ENCODE results near the gene ALG14.
A peak's percentile ranks its signal among the peaks of the same experiment; 100 is the strongest.

The ALG14 gene

DNA sequence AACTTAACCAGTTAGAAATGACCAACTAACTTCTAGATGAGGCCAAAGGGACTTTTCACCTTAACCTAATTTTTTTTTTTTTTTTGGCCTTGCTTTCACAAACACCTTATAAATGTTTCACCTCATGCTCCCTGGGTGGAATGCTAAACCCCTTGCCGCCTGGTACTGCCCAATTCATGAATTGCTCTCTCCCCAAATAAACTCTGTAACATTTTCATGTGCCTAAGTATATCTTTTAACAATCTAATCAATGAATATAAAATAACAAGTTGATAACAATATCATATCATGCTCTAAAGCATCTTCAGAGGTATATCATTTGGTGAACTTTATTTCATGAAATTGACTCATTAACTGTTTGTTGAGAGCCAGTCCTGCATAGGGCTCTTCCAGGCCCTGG, 134.9 kb downstream of the ALG14 start:
- no peak overlapping the region for H3K27ac ChIP-seq

GRCh38 chr1:94936861-94937620, 135.7 kb downstream of the ALG14 start:
- DNase-seq (ENCODE audit: low read depth, low spot score) = no peak
- H3K27ac ChIP-seq = no peak overlapping the region

More for the DNA sequence above, 134.9 kb downstream of the ALG14 start:
- DNase-seq (ENCODE audit: low read depth, low spot score) = no peak

- H3K27ac ChIP-seq = no peak overlapping the region
- DNase-seq (ENCODE audit: low read depth, low spot score) = no peak
These were observed 137.3 kb downstream of the ALG14 start for GRCh38 chr1:94935476-94935875.

GRCh38 chr1:94935034-94935433, 137.7 kb downstream of the ALG14 start:
- DNase-seq (ENCODE audit: low read depth, low spot score) = no peak
- H3K27ac ChIP-seq = no peak overlapping the region

- no peak overlapping the region for H3K27ac ChIP-seq
- no peak for DNase-seq (ENCODE audit: low read depth, low spot score)
These were observed 138.2 kb downstream of the ALG14 start for GRCh38 chr1:94934551-94934950.

DNA sequence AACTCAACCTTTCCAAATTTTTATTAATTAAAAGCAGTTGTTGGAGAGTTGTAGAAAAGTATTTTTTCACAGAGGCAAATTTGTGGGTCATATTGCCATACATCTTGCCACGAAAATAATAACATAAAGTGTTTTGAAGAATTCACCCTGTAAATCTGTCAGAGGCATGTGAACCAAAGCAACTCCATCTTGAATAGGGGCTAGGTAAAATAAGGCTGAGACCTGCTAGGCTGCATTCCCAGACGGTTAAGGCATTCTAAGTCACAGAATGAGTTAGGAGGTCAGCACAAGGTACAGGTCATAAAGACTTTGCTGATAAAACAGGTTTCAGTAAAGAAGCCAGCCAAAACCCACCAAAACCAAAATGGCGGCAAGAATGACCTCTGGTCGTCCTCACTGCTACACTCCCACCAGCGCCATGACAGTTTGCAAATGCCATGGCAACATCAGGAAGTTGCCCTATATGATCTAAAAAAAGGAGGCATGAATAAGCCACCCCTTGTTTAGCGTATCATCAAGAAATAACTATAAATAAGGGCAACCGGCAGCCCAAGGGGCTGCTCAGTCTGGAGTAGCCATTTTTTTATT, 141.4 kb downstream of the ALG14 start:
- DNase-seq (ENCODE audit: low read depth, low spot score) = no peak
- H3K27ac ChIP-seq = no peak overlapping the region

- DNase-seq (ENCODE audit: low read depth, low spot score) = no peak
- H3K27ac ChIP-seq = no peak overlapping the region
These were observed 143.2 kb downstream of the ALG14 start for GRCh38 chr1:94929351-94930217.

- DNase-seq (ENCODE audit: low read depth, low spot score) = no peak
- no peak overlapping the region for H3K27ac ChIP-seq
These were observed 144.3 kb downstream of the ALG14 start for GRCh38 chr1:94928293-94928939.

DNA sequence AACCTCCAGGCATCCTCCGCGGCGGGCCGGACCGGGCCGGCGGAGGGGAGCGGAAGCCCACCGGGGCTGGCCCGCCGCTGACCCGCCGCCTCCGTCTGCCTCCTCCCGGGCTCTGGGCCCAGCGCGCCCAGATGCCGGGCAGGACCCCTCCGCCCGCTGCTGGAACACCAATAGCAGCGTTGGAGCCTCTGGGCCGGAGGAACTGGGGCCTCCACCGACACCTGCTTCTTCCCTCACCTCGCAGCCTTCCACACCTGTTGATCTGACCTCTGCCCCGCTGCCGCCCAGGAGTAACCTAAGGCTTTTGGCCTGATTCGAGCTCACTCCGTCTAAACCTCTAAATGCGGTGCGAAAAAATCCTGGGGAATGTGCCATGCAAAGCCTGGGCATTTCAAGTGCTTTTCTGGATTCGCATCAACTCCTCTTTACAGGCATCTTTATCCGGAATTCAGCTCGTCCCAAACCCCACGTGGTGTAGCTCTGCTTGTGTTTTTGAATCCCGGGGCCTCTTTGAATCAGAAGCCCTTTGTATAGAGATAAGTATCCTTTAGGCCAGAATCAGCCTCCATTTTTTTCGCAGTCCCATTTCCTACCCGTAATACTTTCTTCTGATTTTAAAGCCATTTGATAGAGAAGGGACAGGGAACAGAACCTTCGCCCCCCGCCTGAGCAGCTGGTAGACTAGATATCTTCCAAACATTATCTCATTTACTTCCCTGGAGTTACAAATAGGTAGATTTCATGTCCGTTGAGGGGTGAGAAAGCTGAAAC, 145.2 kb downstream of the ALG14 start:
- H3K27ac ChIP-seq = peak overlapping the region; percentile 69
- no peak for DNase-seq (ENCODE audit: low read depth, low spot score)

DNA sequence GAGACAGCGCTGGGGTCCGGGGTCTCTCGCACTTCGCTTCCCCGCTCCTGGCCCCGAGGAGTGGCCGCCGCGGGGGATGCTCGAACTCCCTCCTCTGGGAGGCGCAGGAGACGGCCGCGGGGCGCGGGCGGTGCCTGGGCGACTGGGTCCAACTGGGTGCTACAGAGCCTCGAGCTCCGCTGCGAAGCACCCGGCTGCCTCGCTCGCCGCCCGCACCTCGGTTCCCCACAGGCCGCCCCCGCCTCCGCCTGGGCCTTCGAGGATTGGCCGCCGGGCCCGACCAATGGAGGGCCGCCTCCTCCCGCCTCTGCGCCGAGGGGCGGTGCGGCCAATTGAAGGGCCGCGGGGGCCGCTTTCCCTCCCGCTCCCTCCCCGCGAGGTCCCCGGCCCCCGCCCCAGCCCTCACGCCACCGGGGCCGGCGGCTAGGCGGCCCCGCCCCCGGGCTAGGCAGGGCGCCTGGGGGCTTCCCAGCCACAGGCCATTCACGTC, 145.8 kb downstream of the ALG14 start, which contains the start of gene CNN3:
Gene CNN3 (minus strand): TSS at position 196 of the 490 bp plus-strand sequence. CDS start 216 bp downstream, outside the sequence.
- H3K27ac ChIP-seq = peak within 1 kb of the TSS; percentile 69
- peak; percentile 40 for DNase-seq (ENCODE audit: low read depth, low spot score)

GRCh38 chr1:94926126-94926914, 146.4 kb downstream of the ALG14 start:
- no peak for DNase-seq (ENCODE audit: low read depth, low spot score)
- peak overlapping the region; percentile 69 for H3K27ac ChIP-seq

DNA sequence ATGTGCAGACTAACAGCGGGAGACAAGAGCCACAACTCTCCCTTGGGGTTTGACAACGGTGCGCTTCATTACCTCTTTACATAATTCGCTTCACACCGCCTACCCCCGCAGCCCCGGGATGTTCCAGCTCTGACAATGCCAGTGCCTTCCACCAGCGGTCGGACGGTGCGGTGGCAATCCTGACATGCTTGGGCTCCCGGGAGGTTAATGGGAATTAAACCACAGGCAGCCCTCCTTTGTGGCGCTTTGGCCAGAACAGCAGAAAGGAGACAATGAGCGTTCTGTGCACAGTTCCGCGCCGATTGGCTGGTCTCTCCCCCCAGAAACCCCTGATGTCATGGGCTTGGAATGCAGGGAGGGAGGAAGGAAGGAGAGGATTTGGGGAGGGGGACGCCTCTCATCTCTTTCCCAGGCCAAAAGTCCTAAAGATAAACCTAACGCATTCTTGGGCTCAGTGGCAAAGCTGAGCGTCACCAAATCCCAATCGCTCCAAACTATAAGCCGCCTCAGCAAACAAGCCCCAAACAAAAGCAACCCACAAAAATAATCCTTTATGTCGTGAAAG, 147.1 kb downstream of the ALG14 start:
- peak overlapping the region; percentile 69 for H3K27ac ChIP-seq

GRCh38 chr1:94925004-94925403, 147.7 kb downstream of the ALG14 start:
- DNase-seq (ENCODE audit: low read depth, low spot score) = no peak
- peak overlapping the region; percentile 69 for H3K27ac ChIP-seq

More for the DNA sequence above, 147.1 kb downstream of the ALG14 start:
- no peak for DNase-seq (ENCODE audit: low read depth, low spot score)
